B cell (primary cell): Measurements from ENCODE around the gene MPI. TPM values are rescaled to one million over a fixed set of nuclear protein-coding genes. Genes with fewer than 3 reads are reported as not detected.

Source experiments
- ATAC-seq: fragments of 200-7000 bp; cut with Tn5 transposase; one replicate; pipeline ENCODE4 v1.10.0; 2021; ENCODE audit warnings: low read depth, mild to moderate bottlenecking, moderate number of reproducible peaks, moderate library complexity
- CTCF ChIA-PET: fragments of 350-600 bp; sonication (Branson Sonifier 250); formaldehyde crosslinking; loops from one replicate; lab custom pipeline; 2021; ENCODE audit warnings: antibody characterized with exemption, inconsistent platforms; lab: Charles Lee
- POLR2A ChIA-PET: fragments of 350-600 bp; sonication (Branson Sonifier 250); formaldehyde crosslinking; loops from one replicate; lab custom pipeline; 2021; ENCODE audit warnings: antibody characterized with exemption; lab: Charles Lee
- DNase-seq: peaks from one replicate; pipeline ENCODE4 v3.0.0; 2013
- H2AFZ ChIP-seq: 2 replicates; pipeline ENCODE4 v1.6.1; 2012; ENCODE audit warnings: mild to moderate bottlenecking, low read depth, low read length; ENCODE audit not compliant: insufficient read depth, poor library complexity, severe bottlenecking
- H3K27ac ChIP-seq, 2 donors: 1 replicate in 1 of 2; 2 replicates in 1 of 2; pipeline ENCODE4 v1.5.1; 2012 to 2013; ENCODE audit warnings: low read length in 2 of 2, mild to moderate bottlenecking in 2 of 2, moderate library complexity in 1 of 2
- H3K27me3 ChIP-seq, 4 experiments: fragments of 200-600 bp in 1 of 4; sonication (generic) in 1 of 4; replicated peaks in 1 of 4; 1 replicate in 2 of 4; 2 replicates in 2 of 4; pipeline versions ENCODE4 v1.6.1 to v1.7.0; 2013 to 2016; ENCODE audit warnings: low read length in 3 of 4, mild to moderate bottlenecking in 2 of 4, mixed read lengths in 1 of 4, moderate library complexity in 1 of 4; ENCODE audit not compliant: insufficient read depth in 4 of 4, control insufficient read depth in 3 of 4; ENCODE audit errors: control extremely low read depth in 1 of 4
- H3K36me3 ChIP-seq, 2 experiments: replicated peaks in 1 of 2; 1 replicate in 1 of 2; 2 replicates in 1 of 2; pipeline versions ENCODE4 v1.6.1 to v1.7.1; 2013; ENCODE audit warnings: low read length in 1 of 2; ENCODE audit not compliant: insufficient read depth in 2 of 2, control insufficient read depth in 1 of 2; ENCODE audit errors: control extremely low read depth in 1 of 2, extremely low read depth in 1 of 2
- H3K4me1 ChIP-seq, 2 donors: fragments of 200-600 bp in 1 of 2; sonication (generic) in 1 of 2; 1 replicate in 1 of 2; 2 replicates in 1 of 2; pipeline versions ENCODE4 v1.5.1 to v1.6.1; 2013 to 2017; ENCODE audit warnings: low read length in 2 of 2; ENCODE audit not compliant: control insufficient read depth in 2 of 2, insufficient read depth in 2 of 2
- H3K4me2 ChIP-seq: replicated peaks from 2 replicates; pipeline ENCODE3; 2012; ENCODE audit warnings: mild to moderate bottlenecking, low read depth, low read length; ENCODE audit not compliant: poor library complexity, severe bottlenecking
- H3K4me3 ChIP-seq, 5 experiments: fragments of 200-600 bp in 1 of 5; sonication (generic) in 1 of 5; 1 replicate in 3 of 5; 2 replicates in 2 of 5; pipeline versions ENCODE4 v1.5.1 to v1.7.0; 2011 to 2016; ENCODE audit warnings: low read length in 4 of 5, mild to moderate bottlenecking in 4 of 5, low read depth in 2 of 5, control low read depth in 1 of 5, moderate library complexity in 1 of 5; ENCODE audit not compliant: insufficient read depth in 1 of 5; ENCODE audit errors: control extremely low read depth in 1 of 5, extremely low read depth in 1 of 5
- H3K79me2 ChIP-seq: fragments of 200-600 bp; sonication (generic); one replicate; pipeline ENCODE4 v1.6.0; 2016; ENCODE audit warnings: low read length; ENCODE audit not compliant: control insufficient read depth, insufficient read depth
- H3K9ac ChIP-seq: fragments of 200-600 bp; sonication (generic); 2 replicates; pipeline ENCODE4 v1.6.1; 2017; ENCODE audit warnings: mild to moderate bottlenecking, low read length, moderate library complexity
- H3K9me3 ChIP-seq, 3 donors: one replicate each; pipeline versions ENCODE4 v1.6.1 to v1.7.1; 2013; ENCODE audit warnings: low read length in 2 of 3; ENCODE audit not compliant: control insufficient read depth in 2 of 3, insufficient read depth in 1 of 3; ENCODE audit errors: control extremely low read depth in 1 of 3
- H4K20me1 ChIP-seq: 2 replicates; pipeline ENCODE4 v1.6.0; 2012; ENCODE audit warnings: mild to moderate bottlenecking, low read length; ENCODE audit not compliant: insufficient read depth, control insufficient read depth, poor library complexity, severe bottlenecking
- H3K27ac Mint-ChIP-seq: one replicate; pipeline ENCODE4 v1.8.0; 2021; ENCODE audit warnings: mixed read lengths
- H3K27me3 Mint-ChIP-seq: one replicate; pipeline ENCODE4 v1.8.0; 2021; ENCODE audit warnings: mixed read lengths
- H3K4me1 Mint-ChIP-seq: one replicate; pipeline ENCODE4 v1.8.0; 2021; ENCODE audit warnings: mixed read lengths
- H3K4me3 Mint-ChIP-seq: one replicate; pipeline ENCODE4 v1.8.0; 2021; ENCODE audit warnings: mixed read lengths
- H3K9me3 Mint-ChIP-seq: one replicate; pipeline ENCODE4 v1.8.0; 2022; ENCODE audit warnings: mixed read lengths; ENCODE audit not compliant: insufficient read depth
- EZH2 ChIP-seq: IDR thresholded peaks from 2 replicates; pipeline ENCODE4 v1.6.1; 2012; ENCODE audit warnings: borderline replicate concordance, low read depth, mild to moderate bottlenecking, moderate library complexity, low read length; ENCODE audit not compliant: insufficient read depth, poor library complexity, severe bottlenecking
- WGBS: methylation state at CpG from one replicate; pipeline ENCODE4 v1.1.5; 2013; ENCODE audit warnings: missing lambda C conversion rate; ENCODE audit not compliant: insufficient coverage; 5-methylcytosine and 5-hydroxymethylcytosine counted together
- intact Hi-C: fragments of 100-400 bp; cut with micrococcal nuclease; formaldehyde crosslinking; loops from one replicate; pipeline ENCODE4 v1.10.0; 2022
- polyA minus RNA-seq: library from RNA; depleted of rRNA, polyadenylated mRNA; stranded (reverse); fragments of >200 nt; gene quantifications from 2 replicates; pipeline ENCODE4 v1.2.3, GENCODE V29; 2012
- polyA plus RNA-seq: library from polyadenylated mRNA; depleted of rRNA; stranded (reverse); fragments of >200 nt; gene quantifications from 2 replicates; pipeline ENCODE4 v1.2.3, GENCODE V29; 2012
- total RNA-seq, 2 donors: library from RNA; stranded (reverse); fragments of 120-200 nt in 1 of 2; gene quantifications; 1 replicate in 1 of 2; 2 replicates in 1 of 2; pipeline versions ENCODE4 v1.2.3 to v1.2.4, GENCODE V29; 2013 to 2022
- TF ChIP-seq, protein P1 (sequence below): fragments of 200-600 bp; IDR thresholded peaks from one replicate; pipeline ENCODE4 v1.8.0; 2022; ENCODE audit warnings: antibody characterized with exemption, mild to moderate bottlenecking

Gene MPI
- total RNA-seq (37.2 and 41.3 TPM in 2 replicates), polyA plus RNA-seq (40.7 and 59.8 TPM in 2 replicates), polyA minus RNA-seq (40.4 and 59.2 TPM in 2 replicates)
- total RNA-seq (2013) = 38.0 TPM

- H3K4me2 ChIP-seq = peak within 1 kb of the TSS; percentile 97
- DNase-seq = peak; percentile 87
- Mint-ChIP-seq H3K9me3 (no peaks in the 10 kb centered on the region), H3K4me3 (peak within 1 kb of the TSS; percentile 93), H3K4me1 (peaks cover 39% of the 10 kb centered on the region), H3K27me3 (no peaks in the 10 kb centered on the region), H3K27ac (peak within 1 kb of the TSS; percentile 74)
- H3K4me1 ChIP-seq = peaks cover 25 to 38% of the 10 kb centered on the region in 2 donors
- H3K79me2 ChIP-seq = peaks cover 16% of the 10 kb centered on the region
- no peak for TF ChIP-seq EZH2
- TF ChIP-seq, protein P1, sequence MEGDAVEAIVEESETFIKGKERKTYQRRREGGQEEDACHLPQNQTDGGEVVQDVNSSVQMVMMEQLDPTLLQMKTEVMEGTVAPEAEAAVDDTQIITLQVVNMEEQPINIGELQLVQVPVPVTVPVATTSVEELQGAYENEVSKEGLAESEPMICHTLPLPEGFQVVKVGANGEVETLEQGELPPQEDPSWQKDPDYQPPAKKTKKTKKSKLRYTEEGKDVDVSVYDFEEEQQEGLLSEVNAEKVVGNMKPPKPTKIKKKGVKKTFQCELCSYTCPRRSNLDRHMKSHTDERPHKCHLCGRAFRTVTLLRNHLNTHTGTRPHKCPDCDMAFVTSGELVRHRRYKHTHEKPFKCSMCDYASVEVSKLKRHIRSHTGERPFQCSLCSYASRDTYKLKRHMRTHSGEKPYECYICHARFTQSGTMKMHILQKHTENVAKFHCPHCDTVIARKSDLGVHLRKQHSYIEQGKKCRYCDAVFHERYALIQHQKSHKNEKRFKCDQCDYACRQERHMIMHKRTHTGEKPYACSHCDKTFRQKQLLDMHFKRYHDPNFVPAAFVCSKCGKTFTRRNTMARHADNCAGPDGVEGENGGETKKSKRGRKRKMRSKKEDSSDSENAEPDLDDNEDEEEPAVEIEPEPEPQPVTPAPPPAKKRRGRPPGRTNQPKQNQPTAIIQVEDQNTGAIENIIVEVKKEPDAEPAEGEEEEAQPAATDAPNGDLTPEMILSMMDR = no peak
- peak; percentile 99 for ATAC-seq
- CTCF ChIA-PET = interaction anchor here (0.6 to 2.9 kb wide), 7 partner anchors 12 to 113 kb away, joined by 3 to 12 read pairs (median 4); partner anchors contain the start of gene ULK3
- H3K36me3 ChIP-seq = peaks cover 0 to 6% of the 10 kb centered on the region in 2 experiments
- peak within 1 kb of the TSS; percentile 74 to 77 for H3K27ac ChIP-seq
- 3% methylated on average over 47 of the region's 47 CpGs for WGBS
- peak within 1 kb of the TSS; percentile 53 to 94 (median 87) for H3K4me3 ChIP-seq
- peak within 1 kb of the TSS; percentile 99 for H2AFZ ChIP-seq
- peak within 1 kb of the TSS; percentile 92 for H3K9ac ChIP-seq
- H3K9me3 ChIP-seq = no peaks in the 10 kb centered on the region
- intact Hi-C loops = loop anchor here (1.0 to 5.0 kb wide), 6 partner anchors 11 to 194 kb away; partner anchors contain the start of genes COX5A, EDC3, FAM219B and SCAMP2
- POLR2A ChIA-PET = interaction anchor here (1.0 to 2.1 kb wide), 5 partner anchors 10 to 96 kb away, joined by 3 to 8 read pairs (median 4); partner anchors contain the start of gene FAM219B
- H4K20me1 ChIP-seq = no peaks in the 10 kb centered on the region
- H3K27me3 ChIP-seq = no peaks in the 10 kb centered on the region
Measured at GRCh38 chr15:74889883-74890664, at the start of gene MPI. MPI (plus strand) TSS chr15:74890042; CDS start chr15:74890074, 32 bp downstream.
